BE2C (cell line): ENCODE data around the gene TRAP1.

Experiments used
- DNase-seq: peaks from one replicate; pipeline ENCODE4 v3.0.0-alpha.2; 2020
- H3K27me3 ChIP-seq: fragments of 250-450 bp; sonication (Bioruptor Pico); 2 replicates; pipeline ENCODE4 v1.5.1; 2020; ENCODE audit warnings: mild to moderate bottlenecking
- H3K36me3 ChIP-seq: fragments of 250-450 bp; sonication (Bioruptor Pico); 2 replicates; pipeline ENCODE4 v1.5.1; 2020; ENCODE audit warnings: mild to moderate bottlenecking
- H3K4me1 ChIP-seq: fragments of 250-450 bp; sonication (Bioruptor Pico); 2 replicates; pipeline ENCODE4 v1.5.1; 2020
- H3K4me3 ChIP-seq: 2 replicates; pipeline ENCODE4 v1.5.1; 2011; ENCODE audit warnings: low read depth, low read length
- H3K9me3 ChIP-seq: fragments of 250-450 bp; sonication (Bioruptor Pico); 2 replicates; pipeline ENCODE4 v1.5.1; 2020
- TF ChIP-seq, protein P1 (sequence below): IDR thresholded peaks from 2 replicates; pipeline ENCODE4 v1.5.1; 2012; ENCODE audit warnings: mild to moderate bottlenecking, low read depth, low read length

The TRAP1 gene

DNA sequence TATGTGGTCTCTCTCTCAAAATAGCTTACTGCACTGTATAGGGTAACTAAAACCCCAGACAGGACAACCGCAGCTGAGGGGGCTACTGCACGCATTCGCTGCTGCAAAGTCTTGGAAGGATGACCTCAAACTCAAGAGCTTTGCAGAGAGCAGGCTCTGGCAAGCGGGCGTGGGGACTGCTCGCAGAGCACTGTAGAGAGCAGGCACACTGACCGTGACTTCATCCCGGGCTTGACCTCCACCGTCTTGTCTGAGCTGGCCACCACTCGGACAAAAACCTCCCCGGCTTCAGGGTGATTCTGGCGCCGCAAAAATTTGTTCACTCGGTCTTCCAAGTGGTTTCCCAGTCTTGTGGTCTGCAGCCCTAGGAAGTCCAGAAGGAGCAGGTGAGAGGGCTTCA is 22.9 kb upstream of the TRAP1 start:
- TF ChIP-seq, protein P1, sequence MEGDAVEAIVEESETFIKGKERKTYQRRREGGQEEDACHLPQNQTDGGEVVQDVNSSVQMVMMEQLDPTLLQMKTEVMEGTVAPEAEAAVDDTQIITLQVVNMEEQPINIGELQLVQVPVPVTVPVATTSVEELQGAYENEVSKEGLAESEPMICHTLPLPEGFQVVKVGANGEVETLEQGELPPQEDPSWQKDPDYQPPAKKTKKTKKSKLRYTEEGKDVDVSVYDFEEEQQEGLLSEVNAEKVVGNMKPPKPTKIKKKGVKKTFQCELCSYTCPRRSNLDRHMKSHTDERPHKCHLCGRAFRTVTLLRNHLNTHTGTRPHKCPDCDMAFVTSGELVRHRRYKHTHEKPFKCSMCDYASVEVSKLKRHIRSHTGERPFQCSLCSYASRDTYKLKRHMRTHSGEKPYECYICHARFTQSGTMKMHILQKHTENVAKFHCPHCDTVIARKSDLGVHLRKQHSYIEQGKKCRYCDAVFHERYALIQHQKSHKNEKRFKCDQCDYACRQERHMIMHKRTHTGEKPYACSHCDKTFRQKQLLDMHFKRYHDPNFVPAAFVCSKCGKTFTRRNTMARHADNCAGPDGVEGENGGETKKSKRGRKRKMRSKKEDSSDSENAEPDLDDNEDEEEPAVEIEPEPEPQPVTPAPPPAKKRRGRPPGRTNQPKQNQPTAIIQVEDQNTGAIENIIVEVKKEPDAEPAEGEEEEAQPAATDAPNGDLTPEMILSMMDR = no peak
- H3K4me3 ChIP-seq = no peak overlapping the region
- H3K4me1 ChIP-seq = no peaks in the 10 kb centered on the region
- no peak for DNase-seq
- H3K9me3 ChIP-seq = no peaks in the 10 kb centered on the region
- H3K27me3 ChIP-seq = no peaks in the 10 kb centered on the region
- peaks cover 63% of the 10 kb centered on the region for H3K36me3 ChIP-seq

DNA sequence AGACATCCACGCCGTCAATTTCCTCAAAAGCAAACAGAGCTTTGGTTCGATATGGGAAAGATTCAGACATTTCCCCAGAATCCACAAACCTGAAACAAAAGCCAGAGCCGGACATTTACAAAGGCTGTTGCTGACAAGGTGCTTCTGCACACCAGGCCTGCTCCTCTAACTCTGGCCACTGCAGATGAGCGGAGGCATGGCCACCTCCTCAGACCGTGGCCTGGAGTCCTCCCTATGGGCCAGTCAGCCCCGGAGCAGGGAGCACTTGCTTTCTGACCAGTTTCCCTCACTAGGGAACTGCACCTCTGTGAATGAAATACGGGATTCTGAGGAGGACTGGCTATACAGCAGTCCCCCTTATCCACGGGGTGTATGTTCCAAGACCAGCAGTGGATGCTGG is 22.3 kb upstream of the TRAP1 start:
- Histone ChIP-seq H3K36me3 (peaks cover 63% of the 10 kb centered on the region), H3K4me3 (no peak overlapping the region), H3K27me3 (no peaks in the 10 kb centered on the region), H3K4me1 (no peaks in the 10 kb centered on the region), H3K9me3 (no peaks in the 10 kb centered on the region)
- TF ChIP-seq, protein P1 = no peak
- DNase-seq = no peak

- no peak for DNase-seq
- peaks cover 61% of the 10 kb centered on the region for H3K36me3 ChIP-seq
- TF ChIP-seq, protein P1 = no peak
- no peaks in the 10 kb centered on the region for H3K9me3 ChIP-seq
- no peaks in the 10 kb centered on the region for H3K4me1 ChIP-seq
- no peaks in the 10 kb centered on the region for H3K27me3 ChIP-seq
- no peak overlapping the region for H3K4me3 ChIP-seq
Observed at GRCh38 chr16:3738541-3738940, 21.2 kb upstream of the TRAP1 start.

DNA sequence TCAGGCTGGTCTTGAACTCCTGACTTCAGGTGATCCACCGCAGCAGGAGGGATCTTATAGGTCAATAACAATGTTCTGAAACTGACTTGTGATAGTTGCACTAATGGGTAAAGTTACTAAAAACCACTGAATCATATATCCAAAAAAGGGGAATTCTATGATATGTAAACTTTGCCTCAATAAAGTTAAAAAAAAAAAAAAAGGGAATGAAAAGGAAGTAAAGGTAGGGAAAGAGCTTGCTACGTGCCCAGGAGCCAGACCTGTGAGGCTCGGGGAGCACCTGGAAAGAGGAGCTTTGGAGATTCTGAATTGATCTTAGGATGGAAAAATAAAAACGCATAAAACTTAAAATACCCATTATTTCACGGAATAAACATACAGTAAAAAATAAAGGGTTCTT is 20.8 kb upstream of the TRAP1 start:
- no peak for DNase-seq
- no peak overlapping the region for H3K4me3 ChIP-seq
- H3K36me3 ChIP-seq = peaks cover 57% of the 10 kb centered on the region
- TF ChIP-seq, protein P1 = no peak
- no peaks in the 10 kb centered on the region for H3K9me3 ChIP-seq
- H3K27me3 ChIP-seq = no peaks in the 10 kb centered on the region
- no peaks in the 10 kb centered on the region for H3K4me1 ChIP-seq

DNA sequence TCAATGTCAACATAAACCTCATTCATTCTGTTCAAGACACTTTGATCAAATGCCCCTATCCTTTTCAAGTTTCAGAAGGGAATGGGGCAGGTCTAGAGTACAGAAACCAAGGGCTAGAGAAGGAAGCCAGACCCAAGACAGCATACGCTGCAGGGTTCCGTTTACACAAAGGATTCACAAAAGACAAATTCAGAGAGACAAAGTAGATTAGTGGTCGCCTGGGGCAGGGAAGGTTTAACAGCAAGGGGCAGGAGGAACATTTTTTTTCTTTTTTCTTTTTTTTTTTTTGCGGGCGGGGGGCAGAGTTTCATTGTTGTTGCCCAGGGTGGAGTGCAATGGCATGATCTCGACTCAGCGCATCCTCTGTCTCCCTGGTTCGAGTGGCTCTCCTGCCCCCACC is 19.9 kb upstream of the TRAP1 start:
- no peaks in the 10 kb centered on the region for H3K4me1 ChIP-seq
- no peak for DNase-seq
- H3K9me3 ChIP-seq = no peaks in the 10 kb centered on the region
- H3K27me3 ChIP-seq = no peaks in the 10 kb centered on the region
- peaks cover 50% of the 10 kb centered on the region for H3K36me3 ChIP-seq
- H3K4me3 ChIP-seq = no peak overlapping the region
- TF ChIP-seq, protein P1 = no peak

DNA sequence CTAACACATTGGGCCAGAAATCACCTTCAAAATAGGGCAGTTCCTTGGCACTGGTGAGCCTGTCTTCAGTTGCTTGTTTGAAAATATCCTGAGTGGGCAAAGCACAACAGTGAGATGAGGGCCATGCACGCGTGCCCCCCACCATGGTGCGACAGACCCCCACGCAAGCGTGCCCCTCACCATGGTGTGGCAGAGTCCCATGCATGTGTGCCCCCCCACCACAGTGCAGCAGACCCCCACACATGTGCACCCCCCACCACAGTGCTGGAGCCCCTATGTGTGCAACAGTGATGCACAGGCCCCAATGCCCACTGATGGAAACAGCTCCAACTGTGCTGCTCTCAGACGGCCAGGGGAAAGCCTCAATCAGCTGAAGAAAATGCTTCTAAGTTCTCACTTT is 18.8 kb upstream of the TRAP1 start:
- no peak overlapping the region for H3K4me3 ChIP-seq
- H3K36me3 ChIP-seq = peaks cover 58% of the 10 kb centered on the region
- H3K4me1 ChIP-seq = no peaks in the 10 kb centered on the region
- TF ChIP-seq, protein P1 = no peak
- DNase-seq = no peak
- H3K27me3 ChIP-seq = no peaks in the 10 kb centered on the region
- H3K9me3 ChIP-seq = no peaks in the 10 kb centered on the region
